IPS-NIHi7 (cell line): ENCODE measurements around the gene TEDC2.

Experiments
- DNase-seq: peaks from one replicate; pipeline ENCODE4 v3.0.0; 2012; ENCODE audit warnings: mixed read lengths; ENCODE audit errors: extremely low spot score

The TEDC2 gene

GRCh38 chr16:2496223-2497115, 36.6 kb downstream of the TEDC2 start:
- no peak for DNase-seq

DNA sequence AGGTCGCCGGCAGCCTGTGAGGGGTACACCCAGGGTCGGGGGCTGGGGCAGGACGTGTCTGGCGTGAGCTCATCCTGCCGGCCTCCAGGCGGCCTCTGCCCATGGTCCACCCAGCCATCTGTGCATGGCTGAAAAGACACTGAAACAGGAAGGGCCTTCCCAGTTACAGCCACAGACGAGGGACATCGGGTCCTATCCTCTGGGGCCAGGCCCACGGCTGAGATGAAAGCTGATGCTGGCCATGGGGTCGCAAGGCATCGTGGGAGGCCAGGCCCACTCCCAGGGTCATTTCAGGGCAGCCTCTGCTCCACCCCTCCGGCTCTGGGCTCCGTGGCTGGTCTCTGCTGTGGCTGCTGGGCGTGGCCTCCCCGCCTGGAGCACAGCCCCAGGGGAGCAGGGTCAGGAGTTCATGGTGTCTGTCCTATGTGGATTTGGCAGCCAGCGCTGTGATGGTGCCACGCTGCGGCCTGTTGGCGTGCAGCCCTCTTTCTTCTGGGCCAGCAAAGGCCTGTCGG, 37.3 kb downstream of the TEDC2 start:
- no peak for DNase-seq

GRCh38 chr16:2497695-2498484, 38.0 kb downstream of the TEDC2 start:
- DNase-seq = no peak

DNA sequence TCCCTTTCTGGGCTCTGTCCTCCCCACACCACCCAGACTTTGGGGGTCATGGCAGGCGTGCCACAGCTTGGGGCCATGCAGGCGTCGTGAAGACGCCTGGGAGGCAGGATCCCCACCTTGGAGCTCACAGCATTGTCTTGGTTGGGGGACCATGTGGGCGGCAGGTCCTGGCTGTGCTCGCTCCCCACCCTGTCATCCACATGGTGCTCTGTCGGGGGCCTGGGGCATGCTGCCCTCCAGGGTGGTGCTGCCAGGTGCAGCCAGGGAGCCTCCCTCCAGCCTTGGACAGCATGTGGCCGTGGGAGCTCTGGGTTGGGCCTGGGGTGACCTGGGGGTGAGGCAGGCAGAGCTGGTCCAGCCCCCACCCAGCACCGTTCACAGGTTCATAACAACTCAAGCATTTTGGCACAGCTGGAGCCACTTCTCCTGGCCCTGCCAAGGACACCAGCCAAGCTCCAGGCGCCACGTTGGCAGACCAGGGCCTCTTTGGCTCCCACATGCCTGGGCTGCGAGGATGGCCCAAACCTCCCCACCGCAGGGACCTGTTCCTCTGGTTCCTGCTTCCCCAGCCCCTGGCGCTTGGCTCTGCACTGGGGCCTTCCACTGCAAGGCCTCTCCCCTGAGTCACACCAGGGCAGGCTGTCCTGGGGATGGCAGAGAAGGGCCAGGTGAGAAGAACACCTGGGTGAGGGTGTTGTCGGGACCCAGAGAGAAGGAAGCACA, 38.8 kb downstream of the TEDC2 start:
- no peak for DNase-seq

- no peak for DNase-seq
These were observed 39.5 kb downstream of the TEDC2 start for GRCh38 chr16:2499454-2499853.

GRCh38 chr16:2499890-2500429, 40.1 kb downstream of the TEDC2 start:
- DNase-seq = no peak

DNA sequence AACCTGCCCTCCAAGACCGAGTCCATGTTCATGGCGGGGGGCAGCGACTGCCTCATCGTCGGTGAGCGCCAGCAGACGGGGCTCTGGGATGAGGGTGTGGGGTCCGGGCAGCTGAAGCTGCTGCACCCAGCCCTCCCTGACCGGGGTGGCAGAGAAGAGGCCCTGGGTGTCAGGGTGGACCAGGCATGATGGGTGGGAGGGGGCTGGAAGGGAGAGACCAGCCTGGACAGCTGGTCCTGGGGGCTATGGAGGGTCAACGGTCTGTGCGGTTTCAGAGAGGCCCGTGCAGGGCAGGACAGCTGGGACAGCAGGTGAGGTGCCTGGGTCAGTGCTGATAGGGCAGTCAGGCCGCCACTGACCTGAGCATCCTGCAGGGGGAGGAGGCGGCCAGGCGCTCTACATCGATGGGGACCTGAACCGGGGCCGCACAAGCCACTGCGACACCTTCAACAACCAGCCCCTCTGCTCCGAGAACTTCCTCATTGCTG, 40.6 kb downstream of the TEDC2 start:
- no peak for DNase-seq

DNA sequence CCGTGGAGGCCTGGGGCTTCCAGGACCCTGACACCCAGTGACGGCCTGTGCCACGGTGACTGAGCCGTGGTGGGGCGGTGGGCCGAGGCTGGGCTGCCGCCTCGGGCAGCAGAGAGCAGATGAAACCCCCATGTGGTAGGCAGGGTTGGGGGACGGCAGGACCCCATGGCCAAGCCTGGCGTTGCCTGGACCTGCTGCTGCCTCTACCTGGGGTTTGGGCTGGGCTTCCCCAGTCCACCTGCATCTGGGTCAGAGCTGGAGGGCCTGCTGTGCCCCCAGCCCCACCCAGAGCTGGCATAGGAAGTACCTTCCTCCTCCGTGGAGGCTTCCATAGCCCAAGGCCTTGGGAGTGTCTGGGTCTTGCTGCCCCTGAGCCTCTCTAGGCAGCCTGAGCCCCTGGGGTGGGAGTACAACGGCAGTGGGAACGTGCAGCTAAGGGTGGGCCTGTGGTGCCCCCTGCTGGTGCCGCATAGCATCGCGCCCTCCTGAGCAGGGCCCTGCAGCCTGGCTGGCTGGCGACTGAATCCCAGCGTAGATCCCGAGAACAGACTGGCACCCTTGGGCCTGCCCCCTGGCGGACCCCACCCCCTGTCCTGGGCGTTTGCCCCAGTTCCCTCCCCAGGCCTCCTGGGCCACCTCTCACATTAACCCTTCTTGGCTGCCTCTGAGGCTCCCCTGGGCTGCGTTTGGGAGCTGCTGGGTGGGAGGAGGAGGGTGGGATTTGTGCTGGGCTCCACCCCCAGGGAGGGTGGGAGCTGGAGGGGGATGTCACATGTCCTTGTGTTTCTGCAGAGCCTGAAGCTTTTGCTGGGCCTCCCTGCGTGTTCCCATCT, 41.2 kb downstream of the TEDC2 start:
- DNase-seq = peak; percentile 95

GRCh38 chr16:2501946-2502895, 42.3 kb downstream of the TEDC2 start:
- no peak for DNase-seq

GRCh38 chr16:2505695-2506094, 45.8 kb downstream of the TEDC2 start:
- DNase-seq = no peak

DNA sequence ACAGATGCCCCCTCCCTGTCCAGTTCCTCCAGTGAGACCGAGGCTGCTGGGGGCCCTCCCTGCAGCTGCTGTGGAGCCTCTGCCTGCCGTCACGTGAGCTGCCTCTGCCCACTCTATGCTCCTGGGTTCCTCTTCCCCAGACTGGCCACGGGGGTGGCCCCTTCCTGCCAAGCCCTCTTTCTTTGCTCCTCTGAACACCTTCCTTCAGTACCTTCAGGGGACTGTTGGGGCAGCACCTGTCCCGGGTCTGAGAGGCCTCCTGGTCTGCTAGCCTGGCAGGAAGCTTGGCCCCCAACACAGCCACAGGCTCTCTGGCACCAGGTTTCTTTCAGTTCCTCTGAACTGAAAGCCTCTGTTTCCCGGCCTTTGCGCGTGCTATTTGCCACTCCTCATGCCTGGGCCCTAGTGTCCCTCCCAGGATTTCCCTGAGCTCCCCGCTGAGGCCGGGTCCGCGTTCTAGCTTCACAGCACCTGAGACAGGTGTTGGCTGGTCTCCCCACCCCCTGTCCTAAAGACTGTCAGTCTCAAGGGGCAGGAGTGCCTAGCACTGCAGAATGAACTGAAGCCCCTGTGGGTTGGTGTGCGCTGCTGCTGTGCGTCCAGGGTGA, 47.2 kb downstream of the TEDC2 start:
- DNase-seq = no peak

DNA sequence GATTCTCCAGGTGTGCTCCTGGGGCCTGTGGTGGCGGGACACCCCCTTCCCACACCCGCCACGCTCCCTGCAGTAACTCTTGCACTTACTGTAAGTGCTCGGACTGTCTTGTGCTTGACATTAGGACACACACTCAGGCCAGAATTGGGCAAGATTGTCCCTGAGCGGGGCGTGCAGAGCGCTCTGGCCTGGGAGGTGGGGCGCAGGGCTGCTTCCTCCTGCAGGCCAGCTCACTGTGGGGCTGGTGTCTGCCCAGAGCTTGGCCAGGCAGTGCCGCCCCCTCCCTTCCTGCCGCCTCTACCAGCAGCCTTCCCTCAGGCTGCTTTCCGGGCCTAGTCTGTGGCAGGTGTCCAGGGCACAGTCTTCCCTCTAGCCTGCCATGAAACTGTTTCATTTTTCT, 47.8 kb downstream of the TEDC2 start:
- DNase-seq = no peak

DNA sequence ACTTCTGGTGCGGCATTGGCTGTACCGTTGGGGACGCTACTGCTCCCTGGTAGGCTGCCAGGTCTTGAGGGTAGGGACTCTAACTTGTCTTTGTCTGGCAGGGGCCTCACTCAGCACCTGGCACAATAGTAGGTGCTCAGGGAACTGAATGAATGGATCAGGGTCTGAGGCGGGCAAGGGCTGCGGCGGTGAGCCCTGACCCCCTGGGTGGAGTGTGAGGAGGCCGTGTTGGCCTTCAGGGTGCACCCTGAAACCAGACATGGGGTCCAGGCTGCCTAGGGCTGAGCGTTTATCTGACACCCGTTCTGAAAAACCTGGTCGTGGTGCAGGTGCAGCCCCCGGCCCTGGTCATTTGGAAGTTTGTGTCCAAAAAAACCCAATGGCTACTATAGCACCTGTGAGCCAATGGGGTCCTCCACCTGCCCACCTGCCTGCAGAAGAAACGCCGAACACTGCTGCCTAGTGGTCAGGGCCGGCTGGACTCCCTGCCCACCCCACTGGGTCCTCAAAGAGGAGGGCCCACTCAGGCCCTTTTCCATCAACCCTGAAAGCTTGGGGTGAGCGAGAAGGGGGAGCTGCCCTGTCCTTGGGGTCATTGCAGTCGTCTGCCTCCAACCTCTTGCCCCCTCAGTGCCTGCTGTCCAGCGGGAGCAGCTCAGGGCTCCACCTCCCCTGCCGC, 49.0 kb downstream of the TEDC2 start:
- no peak for DNase-seq

DNA sequence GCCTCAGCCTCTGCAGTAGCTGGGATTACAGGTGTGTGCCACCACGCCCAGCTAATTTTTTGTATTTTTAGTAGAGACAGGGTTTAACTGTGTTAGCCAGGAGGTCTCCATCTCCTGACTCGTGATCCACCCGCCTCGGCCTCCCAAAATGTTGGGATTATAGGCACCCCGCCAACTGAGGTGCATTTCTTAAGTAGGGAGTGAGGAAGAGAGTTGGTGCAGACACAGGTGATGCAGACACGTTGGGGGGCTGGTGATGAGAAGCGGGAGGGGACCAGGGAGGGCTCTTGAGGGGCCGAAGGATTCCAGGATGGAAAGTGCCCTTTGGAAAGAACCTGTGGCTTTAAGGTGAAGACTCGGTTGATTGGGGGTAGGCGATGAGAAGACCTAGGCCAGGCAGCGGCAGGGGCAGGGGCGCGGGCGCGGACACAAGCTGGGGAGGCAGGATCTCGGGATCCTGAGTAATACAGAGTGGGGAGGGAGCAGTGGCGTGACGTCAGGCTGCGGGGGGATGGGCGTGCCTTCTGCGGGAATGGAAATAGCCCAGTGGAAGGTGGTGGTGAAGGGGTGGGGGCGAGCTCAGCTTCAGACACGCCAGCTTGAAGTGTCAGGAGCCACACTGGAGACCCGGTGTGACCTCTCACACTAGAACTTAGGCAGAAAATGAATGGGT, 51.4 kb downstream of the TEDC2 start:
- DNase-seq = peak; percentile 31

DNA sequence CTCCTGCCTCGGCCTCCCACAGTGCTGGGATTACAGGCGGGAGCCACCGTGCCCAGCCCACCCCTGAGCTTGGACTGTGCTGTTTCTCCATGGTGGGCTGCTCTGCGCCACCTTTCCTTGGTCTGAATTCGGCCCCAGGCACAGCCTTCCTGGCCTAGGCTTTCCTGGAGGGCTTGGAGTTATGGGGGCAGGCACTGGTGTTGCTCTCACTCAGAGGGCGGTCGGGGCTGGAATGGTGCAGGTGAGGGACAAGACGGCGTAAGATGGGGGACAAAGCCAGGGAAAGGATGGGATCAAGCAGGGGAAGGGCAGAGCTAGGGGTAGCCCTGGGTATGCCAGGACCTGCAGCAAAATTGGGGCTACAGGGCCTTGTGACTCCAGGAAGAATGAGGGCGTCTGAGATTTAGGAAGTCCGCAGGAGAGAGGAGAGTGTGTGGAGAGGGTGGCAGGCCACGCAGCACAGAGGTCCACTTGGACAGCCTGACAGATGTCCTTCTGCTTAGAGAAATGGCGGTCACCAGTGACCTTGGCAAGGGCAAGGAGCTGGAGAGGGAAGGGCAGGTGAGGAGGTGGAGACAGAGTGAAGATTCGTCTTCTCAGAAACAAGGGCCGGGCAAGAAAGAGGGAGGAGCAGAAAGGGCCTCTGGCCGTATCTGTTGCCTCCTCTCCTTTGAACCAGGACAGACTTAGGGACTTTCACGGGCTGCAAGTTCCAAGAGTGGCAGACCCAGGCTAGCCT, 52.3 kb downstream of the TEDC2 start:
- DNase-seq = no peak

- peak; percentile 53 for DNase-seq
These were observed 53.0 kb downstream of the TEDC2 start for GRCh38 chr16:2512735-2513404.
